ENCODE results near the gene KCNQ1OT1. TPM values are rescaled to one million over a fixed set of nuclear protein-coding genes. Genes with fewer than 3 reads are reported as not detected.

Gene KCNQ1OT1
- polyA plus RNA-seq, 1 donor from 2014 or later: 0.09 TPM

DNA sequence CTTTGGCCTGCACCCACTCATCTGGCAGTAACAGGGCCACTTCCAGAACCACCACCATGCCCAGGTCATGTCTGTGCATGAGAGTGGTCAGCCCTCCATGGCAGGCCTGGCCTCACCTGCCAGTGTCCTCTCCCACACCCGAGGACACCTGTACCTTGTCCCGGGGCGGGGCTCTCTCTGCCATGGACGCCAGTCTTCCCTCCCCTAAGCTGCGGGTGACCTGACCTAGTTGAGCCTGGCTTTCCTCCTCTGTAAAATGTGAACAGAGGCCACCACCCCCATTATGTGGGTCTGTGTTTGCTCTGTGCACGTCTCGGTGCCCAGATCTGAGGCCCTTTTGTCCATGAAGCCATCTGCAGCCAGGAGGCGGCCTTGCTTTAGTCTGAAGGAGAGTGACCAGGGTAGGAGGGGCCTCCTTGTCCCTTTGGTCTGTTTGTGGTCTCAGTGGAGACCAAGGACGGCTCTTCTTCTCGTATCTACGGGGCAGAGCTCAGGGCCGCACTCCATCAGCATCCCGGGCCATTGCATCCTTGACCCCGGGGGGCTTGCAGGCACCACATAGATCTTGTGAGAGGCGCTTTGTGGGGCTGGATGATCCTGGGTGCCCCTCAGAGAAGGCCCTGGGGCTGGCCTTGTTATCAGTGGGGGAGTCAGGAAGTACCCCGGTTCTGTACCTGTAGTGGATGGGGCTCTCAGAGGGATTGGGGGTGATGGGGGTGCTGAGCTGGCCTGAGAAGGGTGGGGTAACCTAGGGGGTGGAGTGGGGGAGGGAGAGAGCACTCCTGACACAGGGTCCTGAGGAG, 133.4 kb downstream of the KCNQ1OT1 start:
- H3K4me1 Mint-ChIP-seq: peaks cover 2 to 4% (median 3%) of the 10 kb centered on the region in 3 donors
- peaks cover 3% of the 10 kb centered on the region for H3K36me3 Mint-ChIP-seq
- H3K4me3 Mint-ChIP-seq: no peak overlapping the region
- H3K9me3 Mint-ChIP-seq: no peaks in the 10 kb centered on the region
- no peaks in the 10 kb centered on the region for H3K27me3 Mint-ChIP-seq
- no peak overlapping the region for H3K27ac Mint-ChIP-seq

DNA sequence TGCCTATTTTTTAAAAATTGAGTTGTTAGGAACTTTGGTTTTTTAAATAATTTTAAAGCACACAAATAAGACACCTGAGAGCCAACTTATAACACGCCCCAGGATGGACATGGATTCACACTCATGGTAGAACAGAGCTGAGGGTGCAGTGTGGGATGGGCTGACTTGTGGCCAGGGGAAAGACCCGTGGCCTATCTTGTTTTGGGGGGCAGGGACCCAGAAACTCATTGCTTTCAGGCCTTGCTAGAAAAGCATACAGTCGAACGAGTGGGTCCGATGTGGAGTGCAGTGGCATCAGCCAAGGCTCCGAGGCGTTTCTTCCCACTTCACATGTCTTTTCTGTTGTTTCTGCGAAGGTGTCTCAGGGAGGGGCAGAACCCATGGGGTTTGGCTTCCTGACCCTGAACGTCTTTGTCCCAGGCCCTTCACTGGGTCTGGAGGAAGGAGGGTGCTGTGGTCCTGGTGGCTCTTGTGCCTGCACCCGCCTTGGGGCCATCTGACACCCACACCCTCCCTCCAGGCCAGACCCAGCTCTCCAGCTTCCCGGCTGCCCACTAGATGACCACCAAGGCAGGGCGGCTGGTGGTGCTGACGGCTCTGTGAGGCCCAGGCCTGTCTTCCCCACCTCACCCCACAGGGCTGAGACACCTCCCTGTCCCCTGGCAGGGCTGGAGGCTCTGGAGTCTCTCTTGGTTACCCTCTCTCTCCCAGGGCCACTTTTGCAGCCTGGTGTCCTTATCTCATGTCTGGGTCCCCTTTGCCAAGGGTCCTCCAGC, 134.2 kb downstream of the KCNQ1OT1 start:
- Mint-ChIP-seq H3K27ac (no peak overlapping the region), H3K4me3 (no peak overlapping the region), H3K9me3 (no peaks in the 10 kb centered on the region), H3K27me3 (no peaks in the 10 kb centered on the region), H3K36me3 (peaks cover 3% of the 10 kb centered on the region), H3K4me1 (peaks cover 2 to 4% (median 3%) of the 10 kb centered on the region in 3 donors)

DNA sequence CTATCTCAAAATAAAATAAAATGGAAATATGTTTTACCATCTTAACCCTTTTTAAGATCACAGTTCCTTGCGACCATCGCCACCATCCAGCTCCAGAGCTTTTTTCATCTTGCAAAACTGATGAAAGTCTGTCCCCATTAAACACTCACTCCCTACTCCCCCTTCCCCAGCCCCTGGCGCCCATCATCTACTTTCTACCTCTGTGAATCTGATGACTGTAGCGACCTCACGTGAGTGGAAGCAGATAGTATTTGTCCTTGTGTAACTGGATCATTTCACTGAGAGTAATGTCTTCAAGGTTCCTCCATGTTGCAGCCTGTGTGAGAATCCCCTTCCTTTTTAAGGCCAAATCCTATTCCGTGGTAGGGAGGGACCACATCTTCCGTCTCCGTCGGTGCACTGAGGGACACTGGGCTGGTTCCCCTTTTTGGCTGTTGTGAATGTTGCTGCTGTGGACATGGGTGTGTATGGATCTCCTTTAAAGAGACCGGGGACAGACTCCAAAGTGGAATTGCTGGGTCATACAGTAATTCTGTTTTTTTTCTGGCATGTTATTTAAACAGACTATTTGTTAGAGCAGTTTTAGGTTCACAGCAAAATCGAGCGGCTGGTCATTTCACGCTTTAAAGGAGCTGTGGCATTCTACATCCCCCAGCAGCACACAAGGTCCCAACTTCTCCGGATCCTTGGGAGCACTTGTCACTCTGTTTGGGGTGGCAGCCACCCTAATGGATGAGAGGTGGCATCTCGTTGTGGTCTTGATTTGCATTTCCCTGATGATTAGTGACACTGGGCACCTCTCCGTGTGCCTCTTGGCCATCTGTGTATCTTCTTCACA, 135.0 kb downstream of the KCNQ1OT1 start:
- no peak overlapping the region for H3K27ac Mint-ChIP-seq
- peaks cover 3% of the 10 kb centered on the region for H3K36me3 Mint-ChIP-seq
- no peaks in the 10 kb centered on the region for H3K9me3 Mint-ChIP-seq
- peaks cover 2 to 4% (median 4%) of the 10 kb centered on the region in 3 donors for H3K4me1 Mint-ChIP-seq
- peak overlapping the region in 1 of 4 donors; percentile 57 for H3K4me3 Mint-ChIP-seq
- no peaks in the 10 kb centered on the region for H3K27me3 Mint-ChIP-seq

DNA sequence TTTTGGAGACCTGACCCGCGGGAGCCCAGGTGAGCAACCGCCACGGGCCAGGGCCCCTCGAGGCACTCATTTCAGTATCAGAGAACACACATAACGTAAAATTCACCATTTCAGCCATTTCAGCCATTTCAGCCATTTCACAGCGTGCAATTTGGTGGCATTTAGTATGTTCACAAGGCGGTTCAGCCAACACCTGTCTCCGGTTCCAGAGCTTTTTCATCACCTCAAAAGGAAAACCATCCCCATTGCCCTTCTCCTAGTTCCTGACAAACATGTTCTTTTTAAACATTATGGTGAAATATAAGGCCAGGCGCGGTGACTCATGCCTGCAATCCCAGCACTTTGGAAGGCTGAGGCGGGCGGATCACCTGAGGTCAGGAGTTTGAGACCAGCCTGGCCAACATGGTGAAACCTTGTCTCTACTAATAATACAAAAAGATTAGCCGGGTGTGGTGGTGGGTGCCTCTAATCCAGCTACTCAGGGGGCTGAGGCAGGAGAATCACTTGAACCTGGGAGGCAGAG, 135.7 kb downstream of the KCNQ1OT1 start:
- Mint-ChIP-seq H3K4me3 (peak overlapping the region in 1 of 4 donors; percentile 72), H3K36me3 (peaks cover 3% of the 10 kb centered on the region), H3K27me3 (no peaks in the 10 kb centered on the region), H3K4me1 (peaks cover 4 to 5% (median 5%) of the 10 kb centered on the region in 3 donors), H3K9me3 (no peaks in the 10 kb centered on the region), H3K27ac (no peak overlapping the region)

- Mint-ChIP-seq H3K36me3 (peaks cover 3% of the 10 kb centered on the region), H3K27ac (no peak overlapping the region), H3K9me3 (no peaks in the 10 kb centered on the region), H3K4me3 (no peak overlapping the region), H3K27me3 (no peaks in the 10 kb centered on the region), H3K4me1 (peaks cover 4 to 5% (median 5%) of the 10 kb centered on the region in 3 donors)
These were observed 136.4 kb downstream of the KCNQ1OT1 start for GRCh38 chr11:2563213-2564007.

GRCh38 chr11:2562890-2563212, 136.9 kb downstream of the KCNQ1OT1 start:
- Mint-ChIP-seq H3K27me3 (no peaks in the 10 kb centered on the region), H3K27ac (no peak overlapping the region), H3K4me1 (peaks cover 7 to 9% (median 8%) of the 10 kb centered on the region in 3 donors), H3K9me3 (no peaks in the 10 kb centered on the region), H3K4me3 (no peak overlapping the region), H3K36me3 (peaks cover 3% of the 10 kb centered on the region)

- Mint-ChIP-seq H3K36me3 (peaks cover 3% of the 10 kb centered on the region), H3K27me3 (no peaks in the 10 kb centered on the region), H3K4me3 (no peak overlapping the region), H3K27ac (no peak overlapping the region), H3K4me1 (peaks cover 8 to 13% (median 12%) of the 10 kb centered on the region in 3 donors), H3K9me3 (no peaks in the 10 kb centered on the region)
These were observed 137.9 kb downstream of the KCNQ1OT1 start for GRCh38 chr11:2561696-2562581.

GRCh38 chr11:2559527-2560311, 140.1 kb downstream of the KCNQ1OT1 start:
- peak overlapping the region in 2 of 4 donors; percentile 55 to 76 for H3K4me3 Mint-ChIP-seq
- H3K27me3 Mint-ChIP-seq: no peaks in the 10 kb centered on the region
- H3K4me1 Mint-ChIP-seq: peaks cover 6 to 21% (median 17%) of the 10 kb centered on the region in 3 donors
- H3K9me3 Mint-ChIP-seq: no peaks in the 10 kb centered on the region
- H3K27ac Mint-ChIP-seq: peak overlapping the region in 1 of 3 donors; percentile 57
- no peaks in the 10 kb centered on the region for H3K36me3 Mint-ChIP-seq

DNA sequence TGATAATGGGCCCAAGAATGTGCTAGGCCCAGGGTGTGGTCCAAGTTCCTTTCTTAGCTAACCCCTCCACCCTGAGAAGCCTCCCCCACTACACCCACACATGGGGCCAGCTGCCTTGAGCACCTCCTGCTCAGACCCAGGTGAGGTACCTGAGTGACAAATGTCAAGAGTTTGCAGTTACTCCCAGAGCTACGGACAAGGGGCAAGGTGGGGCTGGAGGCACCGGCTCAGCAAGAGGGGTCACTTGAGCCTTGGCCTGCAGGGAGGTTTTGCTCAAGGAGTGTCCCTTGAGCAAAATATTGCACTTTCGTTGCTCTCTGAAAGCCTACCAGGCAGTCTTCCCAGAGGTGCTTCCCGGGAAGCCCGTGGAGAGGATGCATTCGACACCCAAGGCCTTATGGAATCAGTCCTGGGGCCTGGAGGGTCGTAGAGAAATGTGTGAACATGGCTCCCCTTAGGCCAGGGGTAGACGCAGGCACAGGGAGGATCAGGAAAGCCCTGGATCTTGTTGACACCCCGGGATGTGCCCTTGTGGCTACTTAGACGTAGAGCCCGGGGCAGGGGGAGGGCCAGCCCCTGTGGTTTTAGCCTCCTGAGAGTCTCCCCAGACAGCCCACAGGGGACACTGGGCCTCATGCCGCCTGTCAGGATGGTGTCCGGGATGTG, 140.8 kb downstream of the KCNQ1OT1 start:
- Mint-ChIP-seq H3K9me3 (no peaks in the 10 kb centered on the region), H3K4me3 (peak overlapping the region in 2 of 4 donors; percentile 55 to 76), H3K4me1 (peaks cover 8 to 21% (median 19%) of the 10 kb centered on the region in 3 donors), H3K36me3 (no peaks in the 10 kb centered on the region), H3K27me3 (no peaks in the 10 kb centered on the region), H3K27ac (no peak overlapping the region)

- H3K27ac Mint-ChIP-seq: no peak overlapping the region
- no peaks in the 10 kb centered on the region for H3K27me3 Mint-ChIP-seq
- peak overlapping the region in 1 of 4 donors; percentile 17 for H3K4me3 Mint-ChIP-seq
- H3K4me1 Mint-ChIP-seq: peaks cover 8 to 21% (median 19%) of the 10 kb centered on the region in 3 donors
- no peaks in the 10 kb centered on the region for H3K36me3 Mint-ChIP-seq
- no peaks in the 10 kb centered on the region for H3K9me3 Mint-ChIP-seq
These were observed 141.4 kb downstream of the KCNQ1OT1 start for GRCh38 chr11:2558397-2558796.
